GM19324 (cell line): Measurements from ENCODE around the gene BCAR1.

Source experiments
- ATAC-seq: cut with Tn5 transposase; IDR thresholded peaks from one replicate; pipeline ENCODE4 v1.9.1; 2021; ENCODE audit warnings: mild to moderate bottlenecking, moderate library complexity; ENCODE audit not compliant: unreplicated experiment, low FRiP score

The BCAR1 gene

DNA sequence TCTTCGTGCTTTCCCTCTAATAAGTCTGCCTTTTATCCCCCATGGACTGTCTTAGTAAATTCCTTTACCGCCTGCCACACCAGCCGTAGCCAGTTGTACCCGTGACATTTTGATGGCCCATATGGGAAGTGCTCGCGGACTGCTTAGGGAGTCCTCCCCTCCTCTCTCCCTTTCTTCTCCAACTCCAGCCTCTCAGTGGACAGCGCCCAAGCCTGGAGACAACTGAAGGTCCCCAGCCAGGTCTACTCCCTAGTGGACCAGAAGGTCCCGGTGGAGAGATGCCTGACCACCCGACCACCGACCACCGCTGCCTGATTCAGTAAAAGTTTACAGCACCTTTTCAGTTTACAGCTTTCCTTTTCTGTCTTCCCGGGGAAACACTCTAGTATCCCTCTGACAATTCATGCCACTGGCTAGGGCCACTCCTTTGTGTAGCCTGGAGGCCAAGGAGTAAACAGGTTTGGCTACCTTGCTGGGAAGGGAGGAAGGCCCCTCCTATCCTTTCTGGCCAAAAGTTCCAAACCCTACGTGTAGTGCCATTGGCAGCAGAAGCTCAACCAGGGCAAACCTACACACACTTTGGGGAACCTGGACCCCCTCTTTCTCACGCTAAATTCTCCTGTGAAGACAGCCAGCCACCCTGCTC is 62.5 kb downstream of the BCAR1 start:
- ATAC-seq: no peak

DNA sequence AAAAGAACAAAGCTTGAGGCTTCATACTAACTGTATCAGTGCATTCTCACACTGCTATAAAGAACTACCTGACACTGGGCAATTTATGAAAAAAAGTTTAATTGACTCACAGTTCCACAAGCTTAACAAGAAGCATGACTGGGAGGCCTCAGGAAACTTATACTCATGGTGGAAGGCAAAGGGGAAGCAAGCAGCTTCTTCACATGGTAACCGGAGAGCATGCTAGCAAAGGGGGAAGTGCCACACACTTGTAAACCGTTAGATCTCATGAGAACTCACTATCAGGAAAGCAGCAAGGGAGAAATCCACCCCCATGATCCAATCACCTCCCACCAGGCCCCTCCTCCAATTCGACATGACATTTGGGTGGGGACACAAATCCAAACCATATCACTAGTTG is 69.8 kb downstream of the BCAR1 start:
- ATAC-seq: no peak

DNA sequence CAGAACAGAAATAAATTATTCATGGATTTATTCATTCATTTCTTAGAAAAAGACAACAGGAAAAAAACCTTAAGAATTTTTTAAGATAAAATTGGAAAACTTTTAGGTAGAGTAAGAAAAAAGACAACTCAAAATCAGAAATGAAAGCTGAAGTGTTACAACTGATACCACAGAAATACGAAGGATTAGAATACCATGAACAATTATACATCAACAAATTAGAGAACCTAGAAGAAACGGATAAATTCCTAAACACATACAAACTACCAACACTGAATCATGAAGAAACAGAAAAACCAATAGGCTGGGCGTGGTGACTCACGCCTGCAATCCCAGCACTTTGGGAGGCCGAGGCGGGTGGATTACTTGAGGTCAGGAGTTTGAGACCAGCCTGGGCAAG is 72.2 kb downstream of the BCAR1 start:
- ATAC-seq: no peak
